Measurements from ENCODE around the gene ATP1A3. TPM values are rescaled to one million over a fixed set of nuclear protein-coding genes. Genes with fewer than 3 reads are reported as not detected.

The ATP1A3 gene
- total RNA-seq, 1 donor from 2014 or later, result not detected

- no peak for DNase-seq (ENCODE audit: low read depth in 2 of 2)
These were observed 6.7 kb downstream of the ATP1A3 start for GRCh38 chr19:41987141-41987860.

GRCh38 chr19:41984961-41985360, 9.1 kb downstream of the ATP1A3 start:
- no peak for DNase-seq (ENCODE audit: low read depth in 2 of 2)

GRCh38 chr19:41981724-41982123, 12.3 kb downstream of the ATP1A3 start:
- DNase-seq (ENCODE audit: low read depth in 2 of 2), result no peak

GRCh38 chr19:41978470-41978869, 15.6 kb downstream of the ATP1A3 start:
- no peak for DNase-seq (ENCODE audit: low read depth in 2 of 2)

GRCh38 chr19:41977916-41978315, 16.1 kb downstream of the ATP1A3 start:
- DNase-seq (ENCODE audit: low read depth in 2 of 2), result no peak

- no peak for DNase-seq (ENCODE audit: low read depth in 2 of 2)
These were observed 19.4 kb downstream of the ATP1A3 start for GRCh38 chr19:41974652-41975051.

- DNase-seq (ENCODE audit: low read depth in 2 of 2), result no peak
These were observed 22.7 kb downstream of the ATP1A3 start for GRCh38 chr19:41971363-41971762.

- no peak for DNase-seq (ENCODE audit: low read depth in 2 of 2)
These were observed 24.1 kb downstream of the ATP1A3 start for GRCh38 chr19:41969772-41970458.

GRCh38 chr19:41968751-41969595, 25.1 kb downstream of the ATP1A3 start:
- DNase-seq (ENCODE audit: low read depth in 2 of 2), result no peak

GRCh38 chr19:41967054-41967783, 26.8 kb downstream of the ATP1A3 start:
- no peak for DNase-seq (ENCODE audit: low read depth in 2 of 2)

GRCh38 chr19:41965106-41965505, 28.9 kb downstream of the ATP1A3 start:
- no peak for DNase-seq (ENCODE audit: low read depth in 2 of 2)

- no peak for DNase-seq (ENCODE audit: low read depth in 2 of 2)
These were observed 33.1 kb downstream of the ATP1A3 start for GRCh38 chr19:41960973-41961372.

- peak; percentile 88 to 92 for DNase-seq (ENCODE audit: low read depth in 2 of 2)
These were observed 34.7 kb downstream of the ATP1A3 start, which contains the start of gene RABAC1 for GRCh38 chr19:41959056-41960053. Gene RABAC1 (minus strand): TSS chr19:41959321. CDS start chr19:41959292, 29 bp downstream.

GRCh38 chr19:41958367-41959055, 35.5 kb downstream of the ATP1A3 start:
- peak; percentile 69 to 84 for DNase-seq (ENCODE audit: low read depth in 2 of 2)

- DNase-seq (ENCODE audit: low read depth in 2 of 2), result peak; percentile 84 to 87
These were observed 36.1 kb downstream of the ATP1A3 start for GRCh38 chr19:41957838-41958366.

GRCh38 chr19:41957161-41957837, 36.7 kb downstream of the ATP1A3 start:
- DNase-seq (ENCODE audit: low read depth in 2 of 2), result no peak

GRCh38 chr19:41956621-41957020, 37.4 kb downstream of the ATP1A3 start:
- DNase-seq (ENCODE audit: low read depth in 2 of 2), result no peak

- DNase-seq (ENCODE audit: low read depth in 2 of 2), result no peak
These were observed 38.5 kb downstream of the ATP1A3 start for GRCh38 chr19:41955521-41955920.
